GM21825 (cell line): Measurements from ENCODE around the gene ERGIC1.

Source experiments
- ATAC-seq: cut with Tn5 transposase; IDR thresholded peaks from one replicate; pipeline ENCODE4 v1.9.1; 2021; ENCODE audit warnings: mild to moderate bottlenecking, moderate library complexity; ENCODE audit not compliant: unreplicated experiment

ERGIC1 gene

DNA sequence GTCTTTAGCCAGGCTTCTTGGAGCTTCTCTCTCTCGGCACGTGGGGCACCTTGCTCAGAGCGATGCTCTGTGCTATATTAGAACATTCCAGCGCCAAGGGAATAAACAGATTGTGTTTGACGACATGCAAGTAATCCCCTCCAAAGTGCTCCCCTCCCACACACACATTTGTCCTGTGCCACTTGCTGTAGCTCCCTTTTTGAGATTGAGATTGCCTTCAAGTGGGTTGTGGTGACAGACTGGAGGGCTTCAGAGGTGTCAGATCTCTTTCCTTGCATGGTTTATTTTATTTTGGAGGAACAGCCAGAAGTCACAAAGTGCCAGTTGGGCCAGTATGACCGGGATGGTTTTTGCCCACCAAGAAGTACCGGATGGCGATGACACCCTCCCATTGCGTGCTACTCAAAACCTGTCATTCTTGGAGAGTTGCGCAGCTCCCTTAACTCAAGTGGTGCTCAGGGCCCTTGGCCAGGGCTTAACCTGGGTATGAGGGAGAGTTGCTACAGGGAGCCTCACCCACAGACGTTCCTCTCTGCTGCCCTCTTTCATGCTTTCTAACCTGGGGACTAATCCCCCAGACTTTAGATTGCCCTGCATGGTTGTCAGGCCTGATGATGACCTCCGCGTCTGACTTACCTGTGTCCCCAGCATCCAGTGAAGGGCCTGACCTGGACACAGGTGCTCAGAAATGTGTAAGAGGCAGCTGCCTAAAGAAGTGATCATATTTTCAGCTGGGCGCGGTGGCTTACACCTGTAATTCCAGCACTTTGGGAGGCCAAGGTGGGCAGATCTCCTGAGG, 106.4 kb downstream of the ERGIC1 start:
- ATAC-seq: no peak

GRCh38 chr5:172941067-172941516, 107.0 kb downstream of the ERGIC1 start:
- ATAC-seq: no peak

- ATAC-seq: no peak
These were observed 108.5 kb downstream of the ERGIC1 start for GRCh38 chr5:172942556-172942955.

- no peak for ATAC-seq
These were observed 109.3 kb downstream of the ERGIC1 start for GRCh38 chr5:172943283-172943841.

- no peak for ATAC-seq
These were observed 109.9 kb downstream of the ERGIC1 start for GRCh38 chr5:172943906-172944305.

GRCh38 chr5:172944741-172945140, 110.7 kb downstream of the ERGIC1 start:
- ATAC-seq: no peak

DNA sequence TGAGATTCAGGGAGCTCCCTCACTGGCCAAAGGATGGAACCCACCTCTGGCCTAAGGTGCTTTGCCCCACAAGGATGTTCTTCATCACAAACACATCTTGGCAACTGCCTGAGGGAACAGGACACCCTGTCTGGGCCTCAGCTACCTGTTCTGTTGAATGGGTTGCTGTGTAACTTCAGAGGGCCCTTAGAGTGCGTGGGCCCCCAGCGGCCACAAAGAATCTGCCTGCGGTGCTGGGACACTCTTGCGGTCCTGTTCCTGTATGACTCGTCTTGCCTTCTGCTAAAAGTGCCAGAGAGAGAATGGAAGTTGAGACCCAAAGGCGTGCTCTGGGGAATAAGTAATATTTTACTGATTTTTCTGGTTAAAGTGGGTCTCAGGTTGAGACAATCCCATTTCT, 111.1 kb downstream of the ERGIC1 start:
- ATAC-seq: no peak

DNA sequence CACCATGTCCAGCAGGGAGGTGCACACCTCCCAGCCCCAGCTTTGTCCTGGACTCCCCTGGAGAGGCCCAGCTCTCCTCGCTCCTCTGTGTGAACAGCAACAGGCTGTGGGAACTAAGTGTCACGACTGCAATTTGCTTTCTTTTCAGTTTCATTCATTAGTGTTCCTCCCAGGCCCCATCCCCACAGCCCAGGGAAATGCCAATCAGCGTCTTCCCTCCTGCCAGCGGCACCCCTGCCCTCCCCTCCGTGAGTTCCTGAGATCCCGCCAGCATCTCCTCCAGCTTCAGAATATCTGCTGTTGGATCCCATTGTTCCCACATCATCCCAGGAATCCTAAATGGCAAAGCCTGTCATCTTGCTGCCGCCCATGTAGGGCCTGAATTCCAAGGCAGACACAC, 112.1 kb downstream of the ERGIC1 start:
- ATAC-seq: no peak

DNA sequence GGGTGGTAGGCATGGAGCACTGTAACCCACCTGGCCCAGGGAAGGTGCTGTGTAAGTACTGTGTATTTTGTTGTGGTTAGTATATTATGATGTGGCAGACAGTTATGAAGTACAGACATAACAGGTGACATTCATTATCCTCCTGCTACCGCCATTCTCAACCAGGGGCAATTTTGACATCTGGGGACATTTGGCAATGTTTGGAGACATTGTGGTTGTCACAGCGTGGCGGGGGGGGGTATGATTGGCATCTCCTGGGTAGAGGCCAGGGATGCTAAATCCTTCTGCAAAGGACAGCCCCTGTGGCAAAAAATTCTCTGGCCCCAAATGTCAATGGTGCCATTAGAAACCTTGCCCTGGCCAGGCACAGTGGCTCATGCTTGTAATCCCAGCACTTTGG, 115.4 kb downstream of the ERGIC1 start:
- ATAC-seq: no peak

DNA sequence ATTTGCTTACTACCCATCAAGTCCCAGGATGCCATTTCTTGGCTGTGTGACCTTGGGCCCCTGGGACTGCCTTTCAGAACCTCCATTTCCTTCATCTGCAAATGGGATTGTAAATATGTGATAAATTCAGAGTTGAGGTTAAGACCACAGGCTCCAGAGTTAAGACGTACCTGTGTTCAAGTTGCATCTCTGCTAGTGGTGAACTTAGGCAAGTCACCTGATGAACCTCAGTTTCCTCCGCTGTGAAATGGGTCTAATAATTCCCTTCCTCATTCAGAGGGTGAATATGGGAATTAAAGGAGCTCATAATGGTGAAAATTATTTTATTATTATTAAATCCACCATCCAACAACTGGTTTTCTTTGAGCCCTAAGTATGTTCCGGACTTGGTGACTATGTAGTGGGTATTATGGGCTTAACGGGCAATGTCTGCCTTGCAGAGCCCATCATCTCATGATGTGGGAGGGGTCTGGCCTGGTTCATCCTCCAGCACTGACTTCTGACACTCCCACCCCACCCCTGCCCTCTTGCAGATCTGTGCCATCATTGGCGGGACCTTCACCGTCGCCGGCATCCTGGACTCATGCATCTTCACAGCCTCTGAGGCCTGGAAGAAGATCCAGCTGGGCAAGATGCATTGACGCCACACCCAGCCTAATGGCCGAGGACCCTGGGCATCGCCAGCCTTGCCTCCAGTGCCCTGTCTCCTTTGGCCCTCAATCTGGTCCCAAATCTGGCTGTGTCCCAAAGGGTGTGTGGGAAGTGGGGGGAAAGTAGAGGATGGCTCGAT, 116.3 kb downstream of the ERGIC1 start:
- ATAC-seq: no peak

GRCh38 chr5:172951371-172952033, 117.5 kb downstream of the ERGIC1 start:
- no peak for ATAC-seq

GRCh38 chr5:172952034-172952511, 118.0 kb downstream of the ERGIC1 start:
- ATAC-seq: no peak

DNA sequence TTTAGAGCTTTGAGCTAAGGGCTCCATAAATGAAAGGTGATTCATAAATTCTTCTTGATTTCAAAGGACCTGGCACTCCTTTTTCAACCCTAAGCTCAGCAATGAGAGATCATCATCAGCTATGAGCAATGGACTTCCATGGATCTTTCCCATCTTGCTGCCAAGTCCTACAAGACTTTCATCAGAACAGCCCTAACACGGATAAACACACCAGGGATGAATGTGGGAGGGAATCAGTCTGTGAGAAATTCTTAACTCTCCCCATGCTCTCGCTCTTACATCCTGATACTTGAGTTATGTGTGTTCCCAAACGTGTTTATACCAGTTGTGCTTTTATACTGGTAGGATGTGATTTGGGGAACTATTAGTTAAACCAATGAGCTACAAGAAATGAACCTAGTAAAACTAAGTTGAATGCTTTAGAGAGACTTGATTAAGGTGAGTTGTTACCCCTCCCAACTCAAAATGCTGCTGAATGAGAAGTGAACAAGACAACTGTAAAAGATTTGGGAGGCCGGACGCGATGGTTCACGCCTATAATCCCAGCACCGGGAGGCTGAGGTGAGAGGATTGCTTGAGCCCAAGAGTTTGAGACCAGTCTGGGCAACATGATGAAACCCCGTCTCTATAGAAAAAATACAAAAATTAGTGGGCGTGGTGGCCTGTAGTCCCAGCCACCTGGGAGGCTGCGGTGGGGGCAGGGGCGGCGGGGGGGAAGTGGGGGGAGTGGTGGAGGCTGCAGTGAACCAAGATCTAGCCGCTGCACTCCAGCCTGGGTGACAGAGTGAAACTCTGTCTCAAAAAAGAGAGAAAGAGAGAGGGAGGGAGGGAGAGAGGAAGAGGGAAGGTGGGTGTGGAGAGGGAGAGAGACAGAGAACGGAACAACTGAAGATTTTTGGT, 120.0 kb downstream of the ERGIC1 start:
- ATAC-seq: no peak

- ATAC-seq: no peak
These were observed 120.7 kb downstream of the ERGIC1 start for GRCh38 chr5:172954751-172955159.

- no peak for ATAC-seq
These were observed 122.2 kb downstream of the ERGIC1 start for GRCh38 chr5:172956228-172956627.

GRCh38 chr5:172956936-172957335, 122.9 kb downstream of the ERGIC1 start:
- no peak for ATAC-seq

DNA sequence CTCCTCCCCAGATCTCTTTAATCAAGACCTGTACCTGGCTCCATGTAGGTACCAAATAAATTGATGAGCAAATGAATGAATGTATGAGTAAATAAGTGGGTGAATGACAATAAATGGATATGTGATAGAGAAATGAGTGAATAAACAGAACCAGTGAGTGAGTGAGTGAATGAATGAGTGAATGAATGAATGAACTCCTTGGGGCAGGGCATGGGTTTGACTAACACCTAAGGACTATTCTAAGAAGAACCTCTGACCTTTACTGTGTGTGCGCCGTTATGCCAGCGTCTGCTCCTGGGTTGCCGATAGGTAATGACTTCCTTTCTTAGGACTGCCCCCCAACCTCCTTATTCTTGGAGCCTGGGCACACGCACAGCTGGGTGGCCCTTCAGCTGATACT, 123.4 kb downstream of the ERGIC1 start:
- no peak for ATAC-seq

- ATAC-seq: peak; percentile 67
These were observed 124.4 kb downstream of the ERGIC1 start for GRCh38 chr5:172958331-172959046.
